Measurements from ENCODE around the gene GALNT14.

The GALNT14 gene

DNA sequence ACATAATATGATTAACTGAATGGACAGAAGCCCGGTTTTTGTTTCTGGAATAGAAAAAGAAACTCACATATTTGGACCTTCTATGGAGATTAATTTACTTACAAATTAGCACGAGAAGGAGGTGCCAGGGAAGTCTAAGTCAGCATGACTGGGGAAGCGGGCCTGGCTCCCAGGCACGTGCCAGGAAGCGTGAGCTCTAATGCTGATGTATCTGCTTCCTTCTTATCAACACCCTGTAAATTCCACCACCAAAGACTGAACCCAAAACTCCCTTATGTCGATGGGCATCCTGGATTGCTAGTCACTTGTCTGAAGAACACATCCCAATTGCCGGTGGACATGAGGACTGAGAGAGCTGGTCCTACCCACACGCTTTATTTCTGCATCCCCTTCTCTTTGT, 134.5 kb downstream of the GALNT14 start:
- WGBS, result 77% methylated on average over 7 of the region's 8 CpGs

GRCh38 chr2:31002537-31003150, 135.6 kb downstream of the GALNT14 start:
- Histone ChIP-seq H3K27me3 (ENCODE audit: control insufficient read depth in 1 of 2, insufficient read depth in 1 of 2, low read length in 2 of 2) (peaks cover 0 to 18% of the 10 kb centered on the region in 2 experiments), H2AFZ (ENCODE audit: low read depth, low read length) (no peak overlapping the region), H3K9me3 (ENCODE audit: control insufficient read depth, low read length) (no peaks in the 10 kb centered on the region), H3K4ac (ENCODE audit: low read depth in 1 of 2, low read length in 2 of 2) (no peak overlapping the region), H3K36me3 (ENCODE audit: control insufficient read depth in 1 of 2, insufficient read depth in 2 of 2, low read depth in 1 of 2, low read length in 2 of 2) (peaks cover 0 to 6% of the 10 kb centered on the region in 2 experiments), H3K4me2 (ENCODE audit: low read length, poor library complexity, severe bottlenecking) (no peak overlapping the region), H3K23ac (ENCODE audit: low read length in 2 of 2) (no peak overlapping the region), H4K8ac (ENCODE audit: low read length) (no peak overlapping the region), H2AK5ac (ENCODE audit: low read length, severe bottlenecking) (no peak overlapping the region), H3K79me1 (replicated peaks; ENCODE audit: low read length, poor library complexity, severe bottlenecking) (peaks cover 56% of the 10 kb centered on the region), H3K9ac (ENCODE audit: low read length) (no peak overlapping the region), H2BK5ac (ENCODE audit: low read depth, low read length, poor library complexity, severe bottlenecking) (no peak overlapping the region), H3K4me3 (ENCODE audit: insufficient read depth in 1 of 2, low read depth in 1 of 2, low read length in 2 of 2) (no peak overlapping the region), H3K27ac (ENCODE audit: low read length, poor library complexity, severe bottlenecking) (no peak overlapping the region), H3K14ac (ENCODE audit: low read length in 2 of 2) (no peak overlapping the region), H4K91ac (ENCODE audit: low read length) (no peak overlapping the region), H2BK12ac (ENCODE audit: low read length in 2 of 2) (no peak overlapping the region), H3K4me1 (ENCODE audit: control insufficient read depth, insufficient read depth, low read depth, low read length) (peaks cover 2% of the 10 kb centered on the region), H2BK120ac (ENCODE audit: low read depth, low read length) (no peak overlapping the region), H3K18ac (ENCODE audit: low read depth in 1 of 2, low read length in 2 of 2) (no peak overlapping the region), H2BK15ac (ENCODE audit: low read depth, poor library complexity, severe bottlenecking) (no peak overlapping the region)
- no peak for DNase-seq
- WGBS, result 69% methylated on average over 2 of the region's 4 CpGs

More for the DNA sequence above, 134.5 kb downstream of the GALNT14 start:
- no peak overlapping the region for H3K9ac ChIP-seq (ENCODE audit: low read length)
- H3K27ac ChIP-seq (ENCODE audit: low read length, poor library complexity, severe bottlenecking), result no peak overlapping the region
- peaks cover 0 to 6% of the 10 kb centered on the region in 2 experiments for H3K36me3 ChIP-seq (ENCODE audit: control insufficient read depth in 1 of 2, insufficient read depth in 2 of 2, low read depth in 1 of 2, low read length in 2 of 2)
- no peak overlapping the region for H2BK12ac ChIP-seq (ENCODE audit: low read length in 2 of 2)
- H3K27me3 ChIP-seq (ENCODE audit: control insufficient read depth in 1 of 2, insufficient read depth in 1 of 2, low read length in 2 of 2), result peaks cover 0 to 23% of the 10 kb centered on the region in 2 experiments
- H3K4ac ChIP-seq (ENCODE audit: low read depth in 1 of 2, low read length in 2 of 2), result no peak overlapping the region
- no peak overlapping the region for H2AK5ac ChIP-seq (ENCODE audit: low read length, severe bottlenecking)
- H3K9me3 ChIP-seq (ENCODE audit: control insufficient read depth, low read length), result no peaks in the 10 kb centered on the region
- no peak overlapping the region for H3K14ac ChIP-seq (ENCODE audit: low read length in 2 of 2)
- H2AFZ ChIP-seq (ENCODE audit: low read depth, low read length), result no peak overlapping the region
- no peak overlapping the region for H2BK15ac ChIP-seq (ENCODE audit: low read depth, poor library complexity, severe bottlenecking)
- H3K4me2 ChIP-seq (ENCODE audit: low read length, poor library complexity, severe bottlenecking), result no peak overlapping the region
- no peak overlapping the region for H3K4me3 ChIP-seq (ENCODE audit: insufficient read depth in 1 of 2, low read depth in 1 of 2, low read length in 2 of 2)
- peaks cover 4% of the 10 kb centered on the region for H3K4me1 ChIP-seq (ENCODE audit: control insufficient read depth, insufficient read depth, low read depth, low read length)
- H3K23ac ChIP-seq (ENCODE audit: low read length in 2 of 2), result no peak overlapping the region
- H3K18ac ChIP-seq (ENCODE audit: low read depth in 1 of 2, low read length in 2 of 2), result no peak overlapping the region
- no peak for DNase-seq
- no peak overlapping the region for H2BK120ac ChIP-seq (ENCODE audit: low read depth, low read length)
- no peak overlapping the region for H4K91ac ChIP-seq (ENCODE audit: low read length)
- H2BK5ac ChIP-seq (ENCODE audit: low read depth, low read length, poor library complexity, severe bottlenecking), result no peak overlapping the region
- H4K8ac ChIP-seq (ENCODE audit: low read length), result no peak overlapping the region
- peaks cover 54% of the 10 kb centered on the region for H3K79me1 ChIP-seq (replicated peaks; ENCODE audit: low read length, poor library complexity, severe bottlenecking)

DNA sequence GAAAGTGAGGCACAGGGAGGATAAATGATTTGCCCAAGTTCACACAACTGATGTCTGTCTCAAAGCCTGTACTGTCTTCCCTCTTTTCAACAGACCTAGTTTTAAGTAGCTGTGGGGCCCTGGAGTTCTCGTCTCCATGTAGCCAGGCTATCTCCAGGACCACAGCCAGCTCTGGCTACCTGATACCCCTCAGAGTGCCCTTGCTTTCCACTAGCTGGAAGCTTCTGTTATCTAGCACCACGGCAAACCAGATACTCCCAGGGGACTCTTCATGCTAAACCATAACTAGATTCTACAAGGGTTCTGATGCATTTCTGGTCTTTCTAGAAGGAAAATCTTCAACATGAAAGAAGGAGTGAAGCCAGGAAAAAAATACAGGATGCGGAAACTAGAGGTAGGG, 137.3 kb downstream of the GALNT14 start:
- Histone ChIP-seq H2BK5ac (ENCODE audit: low read depth, low read length, poor library complexity, severe bottlenecking) (no peak overlapping the region), H3K4me2 (ENCODE audit: low read length, poor library complexity, severe bottlenecking) (no peak overlapping the region), H3K9me3 (ENCODE audit: control insufficient read depth, low read length) (no peaks in the 10 kb centered on the region), H3K9ac (ENCODE audit: low read length) (no peak overlapping the region), H3K27me3 (ENCODE audit: control insufficient read depth in 1 of 2, insufficient read depth in 1 of 2, low read length in 2 of 2) (peaks cover 0 to 9% of the 10 kb centered on the region in 2 experiments), H2AFZ (ENCODE audit: low read depth, low read length) (no peak overlapping the region), H3K4me3 (ENCODE audit: insufficient read depth in 1 of 2, low read depth in 1 of 2, low read length in 2 of 2) (no peak overlapping the region), H3K23ac (ENCODE audit: low read length in 2 of 2) (no peak overlapping the region), H2AK5ac (ENCODE audit: low read length, severe bottlenecking) (no peak overlapping the region), H2BK12ac (ENCODE audit: low read length in 2 of 2) (no peak overlapping the region), H3K79me1 (replicated peaks; ENCODE audit: low read length, poor library complexity, severe bottlenecking) (peaks cover 56% of the 10 kb centered on the region), H2BK120ac (ENCODE audit: low read depth, low read length) (no peak overlapping the region), H3K4me1 (ENCODE audit: control insufficient read depth, insufficient read depth, low read depth, low read length) (peaks cover 2% of the 10 kb centered on the region), H3K18ac (ENCODE audit: low read depth in 1 of 2, low read length in 2 of 2) (no peak overlapping the region), H3K4ac (ENCODE audit: low read depth in 1 of 2, low read length in 2 of 2) (no peak overlapping the region), H2BK15ac (ENCODE audit: low read depth, poor library complexity, severe bottlenecking) (no peak overlapping the region), H3K27ac (ENCODE audit: low read length, poor library complexity, severe bottlenecking) (no peak overlapping the region), H4K91ac (ENCODE audit: low read length) (no peak overlapping the region), H4K8ac (ENCODE audit: low read length) (no peak overlapping the region), H3K36me3 (ENCODE audit: control insufficient read depth in 1 of 2, insufficient read depth in 2 of 2, low read depth in 1 of 2, low read length in 2 of 2) (peaks cover 0 to 4% of the 10 kb centered on the region in 2 experiments), H3K14ac (ENCODE audit: low read length in 2 of 2) (no peak overlapping the region)
- 73% methylated on average over 2 of the region's 3 CpGs for WGBS
- no peak for DNase-seq

GRCh38 chr2:30998672-30999071, 139.6 kb downstream of the GALNT14 start:
- no peak overlapping the region for H2AK5ac ChIP-seq (ENCODE audit: low read length, severe bottlenecking)
- no peak overlapping the region for H3K9ac ChIP-seq (ENCODE audit: low read length)
- no peaks in the 10 kb centered on the region for H3K9me3 ChIP-seq (ENCODE audit: control insufficient read depth, low read length)
- no peak overlapping the region for H3K14ac ChIP-seq (ENCODE audit: low read length in 2 of 2)
- no peak overlapping the region for H2AFZ ChIP-seq (ENCODE audit: low read depth, low read length)
- H3K18ac ChIP-seq (ENCODE audit: low read depth in 1 of 2, low read length in 2 of 2), result no peak overlapping the region
- no peak overlapping the region for H2BK120ac ChIP-seq (ENCODE audit: low read depth, low read length)
- no peak overlapping the region for H4K8ac ChIP-seq (ENCODE audit: low read length)
- no peak overlapping the region for H2BK12ac ChIP-seq (ENCODE audit: low read length in 2 of 2)
- peaks cover 48% of the 10 kb centered on the region for H3K79me1 ChIP-seq (replicated peaks; ENCODE audit: low read length, poor library complexity, severe bottlenecking)
- H3K4me2 ChIP-seq (ENCODE audit: low read length, poor library complexity, severe bottlenecking), result no peak overlapping the region
- H3K4me1 ChIP-seq (ENCODE audit: control insufficient read depth, insufficient read depth, low read depth, low read length), result peaks cover 4% of the 10 kb centered on the region
- peaks cover 0 to 6% of the 10 kb centered on the region in 2 experiments for H3K36me3 ChIP-seq (ENCODE audit: control insufficient read depth in 1 of 2, insufficient read depth in 2 of 2, low read depth in 1 of 2, low read length in 2 of 2)
- peaks cover 0 to 13% of the 10 kb centered on the region in 2 experiments for H3K27me3 ChIP-seq (ENCODE audit: control insufficient read depth in 1 of 2, insufficient read depth in 1 of 2, low read length in 2 of 2)
- H3K27ac ChIP-seq (ENCODE audit: low read length, poor library complexity, severe bottlenecking), result no peak overlapping the region
- H2BK15ac ChIP-seq (ENCODE audit: low read depth, poor library complexity, severe bottlenecking), result no peak overlapping the region
- no peak overlapping the region for H3K4me3 ChIP-seq (ENCODE audit: insufficient read depth in 1 of 2, low read depth in 1 of 2, low read length in 2 of 2)
- no peak overlapping the region for H3K4ac ChIP-seq (ENCODE audit: low read depth in 1 of 2, low read length in 2 of 2)
- WGBS, result 52% methylated on average over 3 of the region's 3 CpGs
- H3K23ac ChIP-seq (ENCODE audit: low read length in 2 of 2), result no peak overlapping the region
- DNase-seq, result no peak
- no peak overlapping the region for H2BK5ac ChIP-seq (ENCODE audit: low read depth, low read length, poor library complexity, severe bottlenecking)
- H4K91ac ChIP-seq (ENCODE audit: low read length), result no peak overlapping the region

Measured in mesenchymal stem cell (in vitro differentiated cells and primary cell).